CD1c-positive myeloid dendritic cell (primary cell): ENCODE measurements around the gene CMTM4.
A peak's percentile ranks its signal among the peaks of the same experiment; 100 is the strongest.
"Not testable (repeated sequence)": the region's sequence is repeated elsewhere in the genome, so short reads cannot be mapped to it uniquely, and the experiment has no call there.

Experiments used
- DNase-seq: peaks from one replicate; pipeline ENCODE4 v3.0.0-alpha.2; 2016; ENCODE audit errors: extremely low spot score

The CMTM4 gene

DNA sequence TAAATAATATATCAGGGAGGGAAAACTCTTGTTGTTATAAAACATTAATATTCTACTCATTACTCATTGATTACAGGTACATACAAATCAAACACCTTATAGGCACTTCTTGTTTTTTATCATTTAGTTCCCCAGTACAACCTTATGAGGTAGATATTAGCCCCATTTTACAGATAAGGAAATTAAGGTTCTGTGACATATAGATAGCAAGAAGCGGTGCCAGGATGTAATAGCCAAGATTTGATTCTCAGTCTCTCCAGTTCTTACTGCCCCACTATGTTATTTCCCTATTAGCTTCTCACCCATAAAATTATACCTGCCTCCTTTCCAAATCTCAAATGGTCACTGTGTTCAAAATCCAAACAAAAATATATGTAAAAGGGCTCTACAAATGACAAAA is 55.2 kb downstream of the CMTM4 start:
- no peak for DNase-seq

DNA sequence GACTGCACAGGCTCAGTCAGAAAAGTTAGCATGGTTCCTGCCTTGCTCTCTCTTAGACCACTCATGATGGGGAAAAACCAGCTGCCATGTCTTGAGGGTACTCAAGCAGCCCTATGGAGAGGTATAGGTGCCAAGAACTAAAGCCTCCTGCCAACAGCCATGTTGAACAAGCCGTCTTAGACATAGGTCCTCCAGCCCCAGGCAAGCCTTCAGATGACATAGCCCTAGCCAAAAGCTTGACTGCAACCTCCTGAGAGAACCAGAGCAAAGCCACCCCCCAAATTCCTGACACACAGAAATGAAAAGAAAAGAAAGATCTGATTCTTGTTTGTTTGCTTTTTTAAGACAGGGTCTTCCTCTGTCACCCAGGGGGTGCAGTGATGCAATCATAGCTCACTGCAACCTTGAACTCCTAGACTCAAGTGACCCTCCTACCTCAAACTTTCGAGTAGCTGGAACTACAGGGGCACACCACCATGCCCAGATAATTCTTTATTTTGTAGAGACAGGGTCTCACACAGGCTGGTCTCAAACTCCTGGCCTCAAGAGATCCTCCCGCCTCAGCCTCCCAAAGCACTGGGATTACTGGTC is 55.7 kb downstream of the CMTM4 start:
- DNase-seq = no peak

DNA sequence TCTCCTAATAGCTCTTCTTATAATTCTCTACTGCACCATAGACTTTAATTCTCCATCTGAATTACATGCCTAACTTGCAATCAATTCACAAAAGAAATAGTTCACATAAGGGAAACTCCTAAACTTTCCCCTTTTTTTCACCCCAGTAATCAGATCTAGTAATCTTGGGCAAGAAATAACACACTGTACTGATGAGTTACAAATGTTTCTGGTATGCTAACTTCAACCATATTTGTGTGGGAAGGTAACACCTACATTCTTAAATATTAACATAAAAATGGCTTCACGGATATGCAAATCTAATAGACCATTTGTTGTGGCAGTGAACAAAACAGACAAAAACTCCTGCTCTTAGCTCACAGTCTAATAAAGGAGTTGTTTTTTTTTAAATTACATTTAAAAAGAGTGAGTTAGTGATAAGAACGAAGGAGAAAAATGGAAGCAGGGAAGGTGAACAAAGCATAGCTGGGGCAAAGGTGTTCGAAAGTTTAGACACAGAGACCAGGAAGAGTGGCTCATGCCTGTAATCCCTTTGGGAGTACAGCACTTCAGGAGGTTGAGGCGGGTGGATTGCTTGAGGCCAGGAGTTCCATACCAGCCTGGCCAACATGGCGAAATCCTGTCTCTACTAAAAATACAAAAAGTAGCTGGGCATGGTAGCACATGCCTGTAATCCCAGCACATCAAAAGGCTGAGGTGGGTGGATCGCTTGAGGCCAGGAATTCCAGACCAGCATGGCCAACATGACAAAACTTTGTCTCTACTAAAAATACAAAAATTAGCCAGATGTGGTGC is 57.3 kb downstream of the CMTM4 start:
- no peak for DNase-seq

- DNase-seq = no peak
Measured at GRCh38 chr16:66637806-66638205, 58.7 kb downstream of the CMTM4 start.

- DNase-seq = no peak
Measured at GRCh38 chr16:66636199-66636598, 60.3 kb downstream of the CMTM4 start.

- no peak for DNase-seq
Measured at GRCh38 chr16:66635406-66635805, 61.1 kb downstream of the CMTM4 start.

GRCh38 chr16:66634527-66635196 is 61.9 kb downstream of the CMTM4 start:
- DNase-seq = no peak

DNA sequence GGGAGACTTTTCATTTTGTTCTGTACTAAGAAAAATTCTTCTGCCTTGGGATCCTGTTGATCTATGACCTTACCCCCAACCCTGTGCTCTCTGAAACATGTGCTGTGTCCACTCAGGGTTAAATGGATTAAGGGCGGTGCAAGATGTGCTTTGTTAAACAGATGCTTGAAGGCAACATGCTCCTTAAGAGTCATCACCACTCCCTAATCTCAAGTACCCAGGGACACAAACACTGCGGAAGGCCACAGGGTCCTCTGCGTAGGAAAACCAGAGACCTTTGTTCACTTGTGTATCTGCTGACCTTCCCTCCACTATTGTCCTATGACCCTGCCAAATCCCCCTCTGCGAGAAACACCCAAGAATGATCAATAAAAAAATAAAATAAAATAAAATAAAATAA is 65.0 kb downstream of the CMTM4 start:
- not testable (repeated sequence) for DNase-seq

DNA sequence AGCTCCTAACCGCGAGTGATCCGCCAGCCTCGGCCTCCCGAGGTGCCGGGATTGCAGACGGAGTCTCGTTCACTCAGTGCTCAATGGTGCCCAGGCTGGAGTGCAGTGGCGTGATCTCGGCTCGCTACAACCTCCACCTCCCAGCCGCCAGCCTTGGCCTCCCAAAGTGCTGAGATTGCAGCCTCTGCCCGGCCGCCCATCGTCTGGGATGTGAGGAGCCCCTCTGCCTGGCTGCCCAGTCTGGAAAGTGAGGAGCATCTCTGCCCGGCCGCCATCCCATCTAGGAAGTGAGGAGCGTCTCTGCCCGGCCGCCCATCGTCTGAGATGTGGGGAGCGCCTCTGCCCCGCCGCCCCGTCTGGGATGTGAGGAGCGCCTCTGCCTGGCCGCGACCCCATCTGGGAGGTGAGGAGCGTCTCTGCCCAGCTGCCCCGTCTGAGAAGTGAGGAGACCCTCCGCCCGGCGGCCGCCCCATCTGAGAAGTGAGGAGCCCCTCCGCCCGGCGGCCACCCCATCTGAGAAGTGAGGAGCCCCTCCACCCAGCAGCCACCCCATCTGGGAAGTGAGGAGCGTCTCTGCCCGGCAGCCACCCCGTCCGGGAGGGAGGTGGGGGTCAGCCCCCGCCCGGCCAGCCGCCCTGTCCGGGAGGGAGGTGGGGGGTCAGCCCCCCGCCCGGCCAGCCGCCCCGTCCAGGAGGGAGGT is 65.8 kb downstream of the CMTM4 start:
- not testable (repeated sequence) for DNase-seq

GRCh38 chr16:66629856-66630255 is 66.7 kb downstream of the CMTM4 start:
- DNase-seq = no peak

DNA sequence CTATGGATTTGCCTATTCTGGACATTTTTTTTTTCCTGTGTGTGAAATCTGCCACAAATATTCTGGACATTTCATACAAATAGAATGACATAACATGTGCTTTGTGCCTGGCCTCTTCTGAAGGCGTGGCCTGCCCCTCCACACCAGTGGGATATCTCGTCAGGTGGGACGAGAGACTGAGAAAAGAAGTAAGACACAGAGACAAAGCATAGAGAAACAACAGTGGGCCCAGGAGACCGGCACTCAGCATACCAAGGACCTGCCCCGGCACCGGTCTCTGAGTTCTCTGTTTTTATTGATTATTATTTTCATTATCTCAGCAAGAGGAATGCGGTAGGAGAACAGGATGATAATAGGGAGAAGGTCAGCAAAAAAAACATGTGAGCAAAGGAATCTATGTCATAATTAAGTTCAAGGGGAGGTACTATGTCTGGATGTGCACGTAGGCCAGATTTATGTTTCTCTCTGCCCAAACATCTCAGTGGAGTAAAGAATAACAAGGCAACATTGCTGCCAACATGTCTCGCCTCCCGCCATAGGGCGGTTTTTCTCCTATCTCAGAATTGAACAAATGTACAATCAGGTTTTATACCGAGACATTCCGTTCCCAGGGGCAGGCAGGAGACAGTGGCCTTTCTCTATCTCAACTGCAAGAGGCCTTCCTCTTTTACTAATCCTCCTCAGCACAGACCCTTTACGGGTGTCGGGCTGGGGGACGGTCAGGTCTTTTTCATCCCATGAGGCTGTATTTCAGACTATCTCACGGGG is 68.7 kb downstream of the CMTM4 start:
- not testable (repeated sequence) for DNase-seq

DNA sequence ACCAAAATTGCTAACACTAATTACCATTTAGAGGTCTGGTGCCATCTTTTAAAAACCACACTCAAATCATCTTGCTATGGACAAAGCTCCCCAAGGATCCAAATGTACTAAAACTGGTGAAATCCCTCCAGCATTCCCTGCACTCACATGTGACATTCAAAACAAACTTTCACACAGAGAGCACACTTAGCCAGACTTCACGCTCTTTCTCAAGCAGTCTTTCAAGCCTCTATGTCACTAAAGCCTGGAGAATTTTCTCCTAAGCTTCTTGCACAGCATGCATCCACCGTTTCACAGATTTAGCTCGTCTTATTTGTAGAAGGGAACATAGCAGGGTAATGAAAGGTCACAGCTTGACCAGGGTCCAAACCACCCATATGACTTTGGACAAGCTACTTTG is 72.8 kb downstream of the CMTM4 start:
- DNase-seq = no peak

DNA sequence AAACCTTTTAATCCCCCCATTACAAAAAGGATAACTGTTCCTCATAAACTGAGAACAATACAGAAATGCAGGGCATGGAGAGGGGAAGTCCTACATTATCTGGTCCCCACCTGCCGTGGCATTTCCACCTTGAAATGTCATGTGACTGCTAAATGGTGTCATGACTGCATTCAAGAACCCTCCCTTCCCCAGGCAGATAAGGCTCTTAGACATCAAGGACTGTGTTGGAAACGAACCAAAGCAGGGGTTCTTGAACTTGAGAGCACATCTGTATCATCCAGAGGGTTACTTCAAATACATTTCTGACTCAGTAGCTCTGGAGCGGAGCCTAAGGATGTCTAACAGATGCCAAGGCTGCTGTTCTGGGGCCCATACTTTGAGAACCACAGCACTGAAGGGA is 73.7 kb downstream of the CMTM4 start:
- no peak for DNase-seq

DNA sequence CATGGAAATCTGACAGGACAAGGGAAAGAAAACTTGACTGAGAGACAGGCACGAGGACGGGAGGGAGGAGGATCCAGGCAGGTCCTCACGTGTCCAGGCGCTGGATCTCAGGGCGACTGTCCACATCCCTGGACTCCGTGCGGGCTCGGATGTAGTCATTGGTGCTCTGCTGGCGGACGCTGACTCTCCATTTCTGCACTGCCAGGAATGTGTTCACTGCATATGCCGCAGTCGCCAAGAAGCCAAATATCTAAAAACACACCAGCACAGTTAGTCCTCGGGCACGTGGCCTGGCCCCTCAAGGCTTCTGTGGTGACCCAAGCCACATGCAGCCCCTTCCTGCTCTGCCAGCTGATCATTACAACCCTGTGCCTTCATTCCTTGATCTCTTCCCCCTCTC is 74.6 kb downstream of the CMTM4 start:
- DNase-seq = no peak

GRCh38 chr16:66620429-66620795 is 76.1 kb downstream of the CMTM4 start:
- no peak for DNase-seq

- DNase-seq = peak; percentile 30
Measured at GRCh38 chr16:66619534-66620428, 76.8 kb downstream of the CMTM4 start.

GRCh38 chr16:66618588-66619375 is 77.8 kb downstream of the CMTM4 start:
- no peak for DNase-seq

GRCh38 chr16:66617728-66618127 is 78.8 kb downstream of the CMTM4 start:
- no peak for DNase-seq

- no peak for DNase-seq
Measured at GRCh38 chr16:66617010-66617434, 79.5 kb downstream of the CMTM4 start.

GRCh38 chr16:66616592-66616991 is 80.0 kb downstream of the CMTM4 start:
- peak; percentile 47 for DNase-seq
